Caco-2 (cell line): ENCODE measurements around the gene ZGLP1. TPM values are rescaled to one million over a fixed set of nuclear protein-coding genes. Genes with fewer than 3 reads are reported as not detected.

Source experiments
- BruUV-seq: library from RNA; stranded (reverse); fragments of 400-500 nt; replicated peaks from 2 replicates; lab custom pipeline; 2021; lab: Mats Ljungman, UMichigan
- CTCF ChIA-PET: fragments of 300-600 bp; sonication (Branson Sonifier 250); formaldehyde crosslinking; loops from one replicate; lab custom pipeline; 2022; ENCODE audit warnings: antibody characterized with exemption; lab: Charles Lee
- POLR2A ChIA-PET: fragments of 300-600 bp; sonication (Branson Sonifier 250); formaldehyde crosslinking; loops from one replicate; lab custom pipeline; 2022; ENCODE audit warnings: antibody characterized with exemption; lab: Charles Lee
- DNase-seq, 2 experiments: peaks; one replicate each; pipeline versions ENCODE4 v3.0.0 to v3.0.0-alpha.2; 2020 to 2022
- H3K27me3 ChIP-seq: replicated peaks from 2 replicates; pipeline ENCODE4 v1.6.0; 2011; ENCODE audit warnings: low read length; ENCODE audit not compliant: control insufficient read depth, insufficient read depth
- H3K36me3 ChIP-seq: 2 replicates; pipeline ENCODE4 v1.5.1; 2011; ENCODE audit warnings: low read length; ENCODE audit not compliant: control insufficient read depth, insufficient read depth
- H3K4me1 ChIP-seq: fragments of 250-450 bp; sonication (Bioruptor Pico); 2 replicates; pipeline ENCODE4 v1.5.1; 2020; ENCODE audit warnings: mild to moderate bottlenecking
- H3K4me3 ChIP-seq: 2 replicates; pipeline ENCODE4 v1.5.1; 2011; ENCODE audit warnings: low read depth, mild to moderate bottlenecking, control low read depth, low read length
- H3K9me3 ChIP-seq: fragments of 250-450 bp; sonication (Bioruptor Pico); 2 replicates; pipeline ENCODE4 v1.5.1; 2020; ENCODE audit warnings: mild to moderate bottlenecking, moderate library complexity
- H3K27ac Mint-ChIP-seq: one replicate; pipeline ENCODE4 v1.8.0; 2022; ENCODE audit warnings: mixed read lengths; ENCODE audit not compliant: unreplicated experiment
- H3K27me3 Mint-ChIP-seq: one replicate; pipeline ENCODE4 v1.8.0; 2022; ENCODE audit warnings: mixed read lengths; ENCODE audit not compliant: insufficient read depth, unreplicated experiment
- H3K36me3 Mint-ChIP-seq: one replicate; pipeline ENCODE4 v1.8.0; 2022; ENCODE audit warnings: mild to moderate bottlenecking, mixed read lengths; ENCODE audit not compliant: insufficient read depth, unreplicated experiment
- H3K4me1 Mint-ChIP-seq: one replicate; pipeline ENCODE4 v1.8.0; 2022; ENCODE audit warnings: low read depth, mixed read lengths; ENCODE audit not compliant: unreplicated experiment
- H3K4me3 Mint-ChIP-seq: one replicate; pipeline ENCODE4 v1.8.0; 2022; ENCODE audit warnings: mild to moderate bottlenecking, moderate library complexity, mixed read lengths; ENCODE audit not compliant: unreplicated experiment
- H3K9me3 Mint-ChIP-seq: one replicate; pipeline ENCODE4 v1.8.0; 2022; ENCODE audit warnings: mixed read lengths; ENCODE audit not compliant: unreplicated experiment
- CTCF ChIP-seq, 2 experiments: fragments of 200-600 bp in 1 of 2; IDR thresholded peaks; 1 replicate in 1 of 2; 2 replicates in 1 of 2; pipeline versions ENCODE4 v1.5.1 to v1.8.0; 2011 to 2022; ENCODE audit warnings: antibody characterized with exemption in 1 of 2, control low read depth in 1 of 2, inconsistent platforms in 1 of 2, low read depth in 1 of 2, low read length in 1 of 2, mild to moderate bottlenecking in 1 of 2, moderate library complexity in 1 of 2; ENCODE audit not compliant: insufficient read depth in 1 of 2, severe bottlenecking in 1 of 2, unreplicated experiment in 1 of 2
- intact Hi-C: fragments of 100-400 bp; cut with micrococcal nuclease; formaldehyde crosslinking; loops from one replicate; pipeline ENCODE4 v1.10.0; 2022; ENCODE audit not compliant: unreplicated experiment
- total RNA-seq: library from RNA; stranded (reverse); gene quantifications from 2 replicates; pipeline ENCODE4 v1.2.3, GENCODE V29; 2022

ZGLP1 gene
- total RNA-seq, 1 experiment from 2014 or later: 2.5 TPM

GRCh38 chr19:10329555-10329954, 19.9 kb upstream of the ZGLP1 start:
- no TSS peak for BruUV-seq
- H3K4me1 Mint-ChIP-seq: peaks cover 5% of the 10 kb centered on the region
- Histone ChIP-seq H3K27me3 (no peaks in the 10 kb centered on the region), H3K4me1 (no peaks in the 10 kb centered on the region; the same call in 1 of the 2 replicates), H3K4me3 (no peak overlapping the region), H3K9me3 (no peaks in the 10 kb centered on the region), H3K36me3 (0 out of 2 replicates have a peak, but pooled peaks cover 2% of the 10 kb centered on the region)
- intact Hi-C loops: no loop called here
- H3K27me3 Mint-ChIP-seq: no peaks in the 10 kb centered on the region
- no peak for TF ChIP-seq CTCF (IDR thresholded peaks at IDR 0.05; ENCODE audit: insufficient read depth in 1 of 2, low read depth in 1 of 2, low read length in 1 of 2, severe bottlenecking in 1 of 2, unreplicated experiment in 1 of 2)
- peaks cover 70% of the 10 kb centered on the region for H3K36me3 Mint-ChIP-seq
- no peaks in the 10 kb centered on the region for H3K9me3 Mint-ChIP-seq
- no peak for DNase-seq
- POLR2A ChIA-PET: interaction anchor here (0.6 kb wide), 1 partner anchor 51 kb away, joined by 3 read pairs; the partner anchor contains the start of gene TYK2
- CTCF ChIA-PET: no interaction called here
- no peak overlapping the region for H3K27ac Mint-ChIP-seq
- no peak overlapping the region for H3K4me3 Mint-ChIP-seq

GRCh38 chr19:10328558-10329429, 19.2 kb upstream of the ZGLP1 start:
- no peak overlapping the region for H3K27ac Mint-ChIP-seq
- peaks cover 77% of the 10 kb centered on the region for H3K36me3 Mint-ChIP-seq
- ChIA-PET POLR2A (no interaction called here), CTCF (no interaction called here)
- H3K4me1 Mint-ChIP-seq: peaks cover 5% of the 10 kb centered on the region
- DNase-seq: no peak
- Histone ChIP-seq H3K36me3 (0 out of 2 replicates have a peak, but pooled peaks cover 2% of the 10 kb centered on the region), H3K4me3 (no peak overlapping the region), H3K9me3 (no peaks in the 10 kb centered on the region), H3K27me3 (no peaks in the 10 kb centered on the region), H3K4me1 (no peaks in the 10 kb centered on the region)
- intact Hi-C loops: no loop called here
- H3K4me3 Mint-ChIP-seq: no peak overlapping the region
- no peaks in the 10 kb centered on the region for H3K9me3 Mint-ChIP-seq
- H3K27me3 Mint-ChIP-seq: no peaks in the 10 kb centered on the region
- BruUV-seq: no TSS peak
- no peak for TF ChIP-seq CTCF (IDR thresholded peaks at IDR 0.05; ENCODE audit: insufficient read depth in 1 of 2, low read depth in 1 of 2, low read length in 1 of 2, severe bottlenecking in 1 of 2, unreplicated experiment in 1 of 2)

GRCh38 chr19:10327793-10328192, 18.2 kb upstream of the ZGLP1 start:
- Histone ChIP-seq H3K27me3 (no peaks in the 10 kb centered on the region), H3K9me3 (no peaks in the 10 kb centered on the region), H3K36me3 (0 out of 2 replicates have a peak, but pooled peaks cover 2% of the 10 kb centered on the region), H3K4me1 (no peaks in the 10 kb centered on the region), H3K4me3 (no peak overlapping the region)
- Mint-ChIP-seq H3K27ac (no peak overlapping the region), H3K36me3 (peaks cover 74% of the 10 kb centered on the region), H3K4me1 (peaks cover 5% of the 10 kb centered on the region), H3K4me3 (no peak overlapping the region), H3K9me3 (no peaks in the 10 kb centered on the region), H3K27me3 (no peaks in the 10 kb centered on the region)
- TF ChIP-seq CTCF (IDR thresholded peaks at IDR 0.05; ENCODE audit: insufficient read depth in 1 of 2, low read depth in 1 of 2, low read length in 1 of 2, severe bottlenecking in 1 of 2, unreplicated experiment in 1 of 2): no peak
- ChIA-PET POLR2A (no interaction called here), CTCF (no interaction called here)
- intact Hi-C loops: no loop called here
- no TSS peak for BruUV-seq
- no peak for DNase-seq
